IMR-90 (cell line): ENCODE measurements around the gene CFAP210.

Source experiments
- FOS ChIP-seq: fragments of 150-350 bp; IDR thresholded peaks from 2 replicates; pipeline ENCODE4 v1.6.1; 2016; ENCODE audit warnings: low read depth, low read length
- MAZ ChIP-seq: IDR thresholded peaks from 2 replicates; pipeline ENCODE4 v1.6.1; 2012; ENCODE audit warnings: low read depth, mild to moderate bottlenecking, low read length, improper control_type of control experiment, moderate library complexity, borderline replicate concordance
- RAD21 ChIP-seq: IDR thresholded peaks from 2 replicates; pipeline ENCODE4 v1.6.1; 2012; ENCODE audit warnings: low read length, improper control_type of control experiment
- RCOR1 ChIP-seq: IDR thresholded peaks from 2 replicates; pipeline ENCODE4 v1.6.1; 2012; ENCODE audit warnings: mild to moderate bottlenecking, low read length, improper control_type of control experiment; ENCODE audit not compliant: insufficient replicate concordance
- USF2 ChIP-seq: fragments of 150-350 bp; IDR thresholded peaks from 2 replicates; pipeline ENCODE4 v1.6.1; 2017; ENCODE audit warnings: mild to moderate bottlenecking, antibody characterized with exemption, low read length, low read depth
- TF ChIP-seq, protein P1 (sequence below): conservative IDR thresholded peaks from 2 replicates; pipeline ENCODE4 v1.5.1; 2012; ENCODE audit warnings: mild to moderate bottlenecking, low read depth, low read length, improper control_type of control experiment

GRCh38 chr2:169598982-169599381, 95.2 kb downstream of the CFAP210 start:
- TF ChIP-seq, protein P1, sequence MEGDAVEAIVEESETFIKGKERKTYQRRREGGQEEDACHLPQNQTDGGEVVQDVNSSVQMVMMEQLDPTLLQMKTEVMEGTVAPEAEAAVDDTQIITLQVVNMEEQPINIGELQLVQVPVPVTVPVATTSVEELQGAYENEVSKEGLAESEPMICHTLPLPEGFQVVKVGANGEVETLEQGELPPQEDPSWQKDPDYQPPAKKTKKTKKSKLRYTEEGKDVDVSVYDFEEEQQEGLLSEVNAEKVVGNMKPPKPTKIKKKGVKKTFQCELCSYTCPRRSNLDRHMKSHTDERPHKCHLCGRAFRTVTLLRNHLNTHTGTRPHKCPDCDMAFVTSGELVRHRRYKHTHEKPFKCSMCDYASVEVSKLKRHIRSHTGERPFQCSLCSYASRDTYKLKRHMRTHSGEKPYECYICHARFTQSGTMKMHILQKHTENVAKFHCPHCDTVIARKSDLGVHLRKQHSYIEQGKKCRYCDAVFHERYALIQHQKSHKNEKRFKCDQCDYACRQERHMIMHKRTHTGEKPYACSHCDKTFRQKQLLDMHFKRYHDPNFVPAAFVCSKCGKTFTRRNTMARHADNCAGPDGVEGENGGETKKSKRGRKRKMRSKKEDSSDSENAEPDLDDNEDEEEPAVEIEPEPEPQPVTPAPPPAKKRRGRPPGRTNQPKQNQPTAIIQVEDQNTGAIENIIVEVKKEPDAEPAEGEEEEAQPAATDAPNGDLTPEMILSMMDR, result no peak
- TF ChIP-seq FOS, result no peak
- TF ChIP-seq USF2, result no peak
- TF ChIP-seq MAZ, result no peak
- no peak for TF ChIP-seq RCOR1
- no peak for TF ChIP-seq RAD21
